T-cell (primary cell): ENCODE measurements around the gene CCER1. TPM values are rescaled to one million over a fixed set of nuclear protein-coding genes. Genes with fewer than 3 reads are reported as not detected.

Experiments
- total RNA-seq, 35 experiments: library from RNA in 6 of 35; stranded (reverse) in 6 of 35; fragments of 120-200 nt in 1 of 35; gene quantifications; one replicate each; pipeline versions ENCODE4 v1.2.1 to v1.2.4 and lab custom pipeline; 2013 to 2026

The CCER1 gene
- total RNA-seq, 5 donors from 2014 or later (not counting 1 experiment from before 2014, with no cell fraction given), result not detected

Other genes starting within 250 kb of the CCER1 start
- not detected for gene EPYC, start 49.8 kb upstream of the CCER1 start, total RNA-seq
- gene KERA, start 102.8 kb upstream of the CCER1 start, total RNA-seq, result not detected
- gene LUM, start 156.3 kb upstream of the CCER1 start, total RNA-seq, result 1 to 10 TPM in 1 of 5 donors, under 1 TPM in 2, not detected in 2; 0.46 to 1.1 (median 0.61) TPM
- gene DCN, start 227.6 kb upstream of the CCER1 start, total RNA-seq, result 1 to 10 TPM in 3 of 5 donors, not detected in 2; 3.4 to 6.9 (median 6.8) TPM